ENCODE data around the gene TMEM212.

- TF ChIP-seq, protein P1, sequence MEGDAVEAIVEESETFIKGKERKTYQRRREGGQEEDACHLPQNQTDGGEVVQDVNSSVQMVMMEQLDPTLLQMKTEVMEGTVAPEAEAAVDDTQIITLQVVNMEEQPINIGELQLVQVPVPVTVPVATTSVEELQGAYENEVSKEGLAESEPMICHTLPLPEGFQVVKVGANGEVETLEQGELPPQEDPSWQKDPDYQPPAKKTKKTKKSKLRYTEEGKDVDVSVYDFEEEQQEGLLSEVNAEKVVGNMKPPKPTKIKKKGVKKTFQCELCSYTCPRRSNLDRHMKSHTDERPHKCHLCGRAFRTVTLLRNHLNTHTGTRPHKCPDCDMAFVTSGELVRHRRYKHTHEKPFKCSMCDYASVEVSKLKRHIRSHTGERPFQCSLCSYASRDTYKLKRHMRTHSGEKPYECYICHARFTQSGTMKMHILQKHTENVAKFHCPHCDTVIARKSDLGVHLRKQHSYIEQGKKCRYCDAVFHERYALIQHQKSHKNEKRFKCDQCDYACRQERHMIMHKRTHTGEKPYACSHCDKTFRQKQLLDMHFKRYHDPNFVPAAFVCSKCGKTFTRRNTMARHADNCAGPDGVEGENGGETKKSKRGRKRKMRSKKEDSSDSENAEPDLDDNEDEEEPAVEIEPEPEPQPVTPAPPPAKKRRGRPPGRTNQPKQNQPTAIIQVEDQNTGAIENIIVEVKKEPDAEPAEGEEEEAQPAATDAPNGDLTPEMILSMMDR (conservative IDR thresholded peaks at IDR 0.05), result peak; percentile 80
- no peak for TF ChIP-seq ZFX (IDR thresholded peaks at IDR 0.05)
These were observed 9.2 kb upstream of the TMEM212 start for GRCh38 chr3:171833789-171834460.

Data from C4-2B (cell line).